Lung (tissue), 12 donors: Measurements from ENCODE around the gene VKORC1L1. TPM values are rescaled to one million over a fixed set of nuclear protein-coding genes. Genes with fewer than 3 reads are reported as not detected.

Experiments
- ATAC-seq: fragments of 200-7000 bp; cut with Tn5 transposase; one replicate; pipeline ENCODE4 v1.9.1; 2020; ENCODE audit warnings: moderate number of reproducible peaks; ENCODE audit not compliant: insufficient read depth, low FRiP score
- DNase-seq, 3 donors: peaks; one replicate each; pipeline ENCODE4 v3.0.0-alpha.2; 2013 to 2017
- H3K27ac ChIP-seq, 2 donors: one replicate each; pipeline ENCODE4 v1.5.1; 2013; ENCODE audit warnings: mild to moderate bottlenecking in 2 of 2, moderate library complexity in 2 of 2, control low read depth in 1 of 2, inconsistent platforms in 1 of 2, low read depth in 1 of 2, low read length in 1 of 2
- H3K27me3 ChIP-seq, 3 donors: one replicate each; pipeline ENCODE4 v1.5.1; 2013; ENCODE audit warnings: low read length in 2 of 3; ENCODE audit not compliant: control insufficient read depth in 3 of 3, insufficient read depth in 3 of 3
- H3K36me3 ChIP-seq, 4 donors: one replicate each; pipeline ENCODE4 v1.5.1; 2013; ENCODE audit warnings: low read length in 4 of 4, mild to moderate bottlenecking in 1 of 4, moderate library complexity in 1 of 4; ENCODE audit not compliant: control insufficient read depth in 4 of 4, insufficient read depth in 4 of 4
- H3K4me1 ChIP-seq, 5 donors: one replicate each; pipeline ENCODE4 v1.5.1; 2013; ENCODE audit warnings: low read length in 5 of 5, mild to moderate bottlenecking in 2 of 5, moderate library complexity in 1 of 5; ENCODE audit not compliant: control insufficient read depth in 5 of 5, insufficient read depth in 5 of 5
- H3K4me3 ChIP-seq: one replicate; pipeline ENCODE4 v1.5.1; 2013; ENCODE audit warnings: mild to moderate bottlenecking, control low read depth, moderate library complexity
- H3K9ac ChIP-seq, 2 donors: one replicate each; pipeline ENCODE4 v1.5.1; 2013; ENCODE audit warnings: low read length in 2 of 2, control low read depth in 1 of 2; ENCODE audit not compliant: insufficient read depth in 1 of 2
- H3K9me3 ChIP-seq, 4 donors: one replicate each; pipeline ENCODE4 v1.5.1; 2013; ENCODE audit warnings: low read length in 3 of 4, mild to moderate bottlenecking in 1 of 4, moderate library complexity in 1 of 4; ENCODE audit not compliant: control insufficient read depth in 4 of 4, insufficient read depth in 3 of 4
- CTCF ChIP-seq: IDR thresholded peaks from 2 replicates; pipeline ENCODE4 v1.5.1; 2012; ENCODE audit warnings: mild to moderate bottlenecking; ENCODE audit errors: control extremely low read depth, extremely low read depth
- WGBS, 2 donors: extraction: QIAGEN DNeasy Blood & Tissue Kit; methylation state at CpG; one replicate each; pipeline ENCODE4 v1.1.7; 2013; 5-methylcytosine and 5-hydroxymethylcytosine counted together
- polyA plus RNA-seq, 2 donors: library from polyadenylated mRNA; stranded (reverse); fragments of 200-250 nt; gene quantifications; one replicate each; pipeline ENCODE4 v1.2.1, GENCODE V29; 2013
- total RNA-seq, 2 donors: library from RNA; depleted of rRNA in 1 of 2; stranded (reverse); fragments of >200 nt in 1 of 2; gene quantifications; one replicate each; pipeline ENCODE4 v1.2.1, GENCODE V29; 2014 to 2021
- donor health status: control.
- donor health status: control.
- donor health status: Bipolar disorder and iron deficiency.
- donor health status: healthy.
- donor health status: DM: yes; HTN: yes; CAD: no.

VKORC1L1 gene
- total and polyA plus RNA-seq, 4 donors, result 15.1 to 36.8 (median 24.4) TPM

- WGBS, 2 donors, result 60 to 72% methylated on average over 4 of the region's 4 CpGs
- Histone ChIP-seq H3K4me1 (no peaks in the 10 kb centered on the region), H3K36me3 (no peaks in the 10 kb centered on the region), H3K27ac (no peak overlapping the region), H3K9ac (peak overlapping the region in 1 of 2 donors; percentile 13), H3K27me3 (no peaks in the 10 kb centered on the region), H3K9me3 (no peaks in the 10 kb centered on the region), H3K4me3 (no peak overlapping the region)
- ATAC-seq (no peak), DNase-seq (peak in 2 of 3 donors; percentile 36 to 44)
- no peak for TF ChIP-seq CTCF
These were observed 74.0 kb downstream of the VKORC1L1 start for GRCh38 chr7:65946904-65947303.

DNA sequence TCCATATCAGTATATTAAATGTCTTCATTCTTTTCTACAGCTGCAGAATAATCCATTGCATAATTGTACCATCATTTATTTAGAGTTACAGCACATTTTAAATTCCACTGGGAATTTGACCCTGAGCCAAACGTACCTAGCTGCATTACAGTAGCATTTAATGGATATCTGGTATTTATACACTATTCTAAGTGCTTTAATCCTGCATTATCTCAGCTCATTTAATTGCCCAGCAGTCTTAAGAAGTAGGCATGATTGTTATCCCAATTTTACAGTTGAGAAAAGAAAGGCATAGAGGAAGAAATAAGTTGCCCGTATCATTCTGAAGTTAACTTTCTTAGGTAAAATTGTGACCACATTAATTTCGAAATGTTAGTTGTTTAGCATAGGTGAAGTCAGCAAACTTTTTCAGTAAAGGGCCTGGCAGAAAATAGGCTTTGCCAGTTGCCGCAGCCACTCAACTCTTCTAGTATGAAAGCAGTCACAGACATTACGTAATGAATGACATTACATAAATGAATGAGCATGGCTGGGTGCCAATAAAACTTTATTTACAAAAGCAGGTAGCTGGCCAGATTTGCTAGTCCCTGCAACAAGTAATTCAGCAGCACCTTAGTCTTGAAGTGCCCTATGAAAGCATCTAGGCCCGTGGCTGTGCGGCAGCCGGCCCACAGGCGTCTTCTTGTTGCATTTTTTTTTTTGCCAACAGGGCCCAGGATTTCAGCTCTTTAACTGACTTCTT, 79.1 kb downstream of the VKORC1L1 start:
- peaks cover 9 to 17% (median 11%) of the 10 kb centered on the region in 4 donors for H3K36me3 ChIP-seq
- no peak for TF ChIP-seq CTCF
- DNase-seq (no peak), ATAC-seq (no peak)
- no peak overlapping the region for H3K9ac ChIP-seq
- WGBS, 2 donors, result 69 to 79% methylated on average over 9 of the region's 9 CpGs
- H3K4me1 ChIP-seq, result no peaks in the 10 kb centered on the region
- no peak overlapping the region for H3K4me3 ChIP-seq
- no peaks in the 10 kb centered on the region for H3K9me3 ChIP-seq
- H3K27me3 ChIP-seq, result no peaks in the 10 kb centered on the region
- no peak overlapping the region for H3K27ac ChIP-seq

- no peak overlapping the region for H3K9ac ChIP-seq
- WGBS, 2 donors, result 75 to 88% methylated on average over 5 of the region's 5 CpGs
- H3K27ac ChIP-seq, result no peak overlapping the region
- peaks cover 9 to 18% (median 11%) of the 10 kb centered on the region in 4 donors for H3K36me3 ChIP-seq
- TF ChIP-seq CTCF, result no peak
- H3K4me3 ChIP-seq, result no peak overlapping the region
- no peaks in the 10 kb centered on the region for H3K27me3 ChIP-seq
- no peaks in the 10 kb centered on the region for H3K4me1 ChIP-seq
- no peaks in the 10 kb centered on the region for H3K9me3 ChIP-seq
- no peak for ATAC-seq
- DNase-seq, result no peak
These were observed 80.3 kb downstream of the VKORC1L1 start for GRCh38 chr7:65953001-65953720.
